ENCODE measurements around the gene NUDC.

Gene NUDC

DNA sequence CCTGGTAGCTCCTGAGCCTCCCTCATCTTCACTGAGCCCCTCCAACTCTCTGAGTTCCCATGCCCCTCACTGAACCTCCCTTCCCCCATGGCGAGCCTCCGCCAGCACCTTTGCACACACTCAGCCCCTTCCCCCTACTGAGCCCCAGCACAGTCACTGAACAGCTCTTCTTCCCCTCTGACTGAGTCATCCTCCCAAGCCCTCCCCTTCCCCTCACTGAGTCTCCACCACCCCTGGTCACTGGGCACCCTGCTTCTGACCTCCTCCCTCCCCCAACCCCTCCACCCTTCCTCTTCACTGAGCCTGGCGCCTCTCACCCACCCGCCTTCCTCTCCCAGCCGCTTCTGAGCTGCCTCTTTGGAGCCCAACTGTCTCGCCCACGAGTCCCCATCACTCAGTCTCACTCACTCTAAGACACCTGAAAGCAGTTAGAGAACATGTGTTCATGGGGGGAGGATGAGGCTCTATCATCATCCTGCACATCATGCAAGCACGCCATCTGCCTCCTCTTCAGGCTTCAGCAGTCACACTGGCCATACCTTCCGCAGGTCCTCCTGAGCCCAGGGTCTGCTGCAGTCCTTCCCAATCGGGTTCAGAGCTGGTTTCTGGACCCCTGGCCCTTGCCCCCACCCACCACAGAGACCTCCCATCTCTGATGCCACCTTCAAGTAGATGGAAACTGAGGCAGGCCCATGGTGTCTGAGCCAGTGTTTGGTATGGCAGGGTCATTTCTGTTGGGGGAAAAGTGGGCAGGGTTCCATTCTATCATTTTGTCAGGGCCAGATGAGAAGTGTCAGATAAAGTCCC is 70.0 kb downstream of the NUDC start:
- DNase-seq, result peak; percentile 15 to 27

DNA sequence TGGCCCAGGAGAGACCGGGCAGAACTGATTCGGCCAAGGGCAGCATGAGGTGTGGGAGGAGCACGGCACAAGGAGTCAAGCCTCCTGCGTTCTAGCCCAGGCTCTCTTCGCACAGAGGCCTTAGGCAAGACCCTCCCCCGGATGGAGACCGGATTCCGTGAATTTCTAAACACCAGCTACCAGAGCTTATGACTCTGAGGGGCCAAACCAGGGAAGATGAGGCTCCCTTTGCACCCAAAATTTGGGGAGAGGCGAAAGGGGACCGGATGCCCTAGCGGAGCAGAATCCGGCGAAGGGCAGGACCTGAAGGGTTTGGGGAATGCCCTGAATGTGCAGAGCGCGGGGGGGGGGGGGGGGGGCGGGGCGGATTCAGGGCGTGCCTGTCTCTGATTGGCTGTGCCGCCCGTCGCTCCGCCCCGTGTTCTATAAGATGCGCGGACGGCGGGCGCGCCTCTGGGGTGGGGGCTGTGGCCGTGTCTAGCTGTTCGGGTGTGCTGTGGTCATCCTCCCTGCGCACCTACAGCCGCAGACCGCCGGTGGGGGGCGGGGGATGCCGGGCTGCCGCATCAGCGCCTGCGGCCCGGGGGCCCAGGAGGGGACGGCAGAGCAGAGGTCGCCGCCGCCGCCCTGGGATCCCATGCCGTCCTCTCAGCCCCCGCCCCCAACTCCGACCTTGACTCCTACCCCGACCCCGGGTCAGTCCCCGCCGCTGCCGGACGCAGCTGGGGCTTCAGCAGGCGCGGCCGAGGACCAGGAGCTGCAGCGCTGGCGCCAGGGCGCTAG is 71.9 kb downstream of the NUDC start, which contains the start of gene TRNP1:
Gene TRNP1, plus strand, starts transcription at position 456 of the 783 bp plus-strand sequence. Its CDS starts 95 bp downstream, at position 551.
- peak; percentile 58 to 78 for DNase-seq

DNA sequence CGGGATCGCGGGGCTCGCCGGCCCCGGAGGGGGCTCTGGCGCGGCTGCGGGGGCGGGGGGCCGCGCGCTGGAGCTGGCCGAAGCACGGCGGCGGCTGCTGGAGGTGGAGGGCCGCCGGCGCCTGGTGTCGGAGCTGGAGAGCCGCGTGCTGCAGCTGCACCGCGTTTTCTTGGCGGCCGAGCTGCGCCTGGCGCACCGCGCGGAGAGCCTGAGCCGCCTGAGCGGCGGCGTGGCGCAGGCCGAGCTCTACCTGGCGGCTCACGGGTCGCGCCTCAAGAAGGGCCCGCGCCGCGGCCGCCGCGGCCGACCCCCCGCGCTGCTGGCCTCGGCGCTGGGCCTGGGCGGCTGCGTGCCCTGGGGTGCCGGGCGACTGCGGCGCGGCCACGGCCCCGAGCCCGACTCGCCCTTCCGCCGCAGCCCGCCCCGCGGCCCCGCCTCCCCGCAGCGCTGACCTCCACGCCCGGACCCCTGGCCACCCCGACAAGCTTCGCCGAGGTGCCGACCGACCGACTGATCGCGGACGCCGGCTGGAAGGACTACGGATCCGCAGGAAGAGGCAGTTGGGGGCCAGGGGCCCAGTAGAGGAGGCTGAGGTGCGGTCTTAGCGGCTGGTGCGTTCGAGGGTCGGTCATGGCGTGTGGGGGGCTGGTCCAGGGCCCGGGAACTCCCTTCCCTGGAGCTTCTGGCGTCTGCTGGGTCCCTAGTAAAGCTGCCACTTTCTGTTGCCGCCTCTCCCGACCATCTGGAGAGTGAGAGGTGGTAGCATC is 72.7 kb downstream of the NUDC start:
- peak in 1 of 2 experiments; percentile 61 for DNase-seq

DNA sequence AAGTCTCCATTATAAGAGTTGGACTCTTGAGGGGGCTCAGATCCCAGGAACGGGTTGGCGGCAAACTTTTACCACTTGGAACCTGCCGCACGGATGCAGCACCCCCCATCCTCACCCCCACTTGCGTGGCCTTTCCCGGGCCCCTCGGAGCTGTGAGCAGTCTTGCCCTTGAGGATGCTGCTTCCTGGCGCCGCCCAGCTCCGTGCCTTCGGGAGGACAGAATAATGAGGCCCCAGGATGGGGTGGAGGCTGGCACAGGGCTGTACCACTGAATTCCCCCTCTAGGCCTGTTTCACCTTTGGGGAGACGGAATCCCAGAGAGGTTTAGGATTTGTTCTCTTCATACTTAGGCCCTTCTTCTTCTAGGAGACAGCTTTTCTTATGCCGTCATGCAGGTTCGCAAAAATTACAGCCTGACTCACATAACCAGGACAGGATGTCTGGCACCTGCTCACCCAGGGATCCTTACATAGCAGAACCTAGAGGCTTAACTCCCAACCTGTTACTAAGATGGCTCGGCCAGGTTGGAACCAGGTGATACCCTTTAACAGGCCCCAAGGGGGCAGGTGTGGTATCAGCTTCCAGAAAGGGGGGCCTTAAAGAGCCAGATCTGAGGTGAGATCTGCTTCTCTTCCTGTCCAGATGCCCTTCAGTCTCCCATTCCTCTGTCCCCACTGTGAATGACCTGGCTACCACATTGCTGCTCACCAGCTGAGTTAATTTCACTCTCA is 73.4 kb downstream of the NUDC start:
- peak; percentile 79 to 84 for DNase-seq

DNA sequence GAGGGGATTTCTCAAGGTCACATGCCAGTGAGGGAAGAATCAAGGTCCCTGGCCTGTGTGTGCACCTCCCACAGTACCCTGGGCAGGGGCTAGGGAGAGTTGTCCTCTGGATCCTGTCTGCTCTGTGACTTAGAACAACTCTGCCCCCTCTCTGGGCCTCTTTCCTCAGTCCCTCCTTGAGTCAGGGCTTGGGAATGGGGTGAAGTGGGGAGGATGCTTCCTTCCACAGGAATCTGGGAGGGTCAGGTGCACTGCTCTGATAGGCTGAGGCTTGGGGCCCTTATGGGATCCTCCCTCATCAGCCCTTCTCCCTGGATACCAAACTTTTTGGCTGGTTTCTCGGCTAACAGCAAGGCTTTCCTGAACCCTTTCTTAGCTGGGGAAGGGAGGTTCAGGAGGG is 74.5 kb downstream of the NUDC start:
- no peak for DNase-seq

All from NCI-H526 (cell line).